HepG2 (cell line): ENCODE results near the gene RSBN1L. TPM values are rescaled to one million over a fixed set of nuclear protein-coding genes. Genes with fewer than 3 reads are reported as not detected.

ENCODE experiments used
- ATAD3A ChIP-seq: sonication (generic); formaldehyde crosslinking; IDR thresholded peaks from 2 replicates; pipeline ENCODE4 v1.4.0; 2020; ENCODE audit warnings: missing genetic modification reagents
- ELF3 ChIP-seq: IDR thresholded peaks from 2 replicates; pipeline ENCODE4 v1.6.1; 2016; ENCODE audit warnings: missing genetic modification reagents, missing compliant biosample characterization
- EP300 ChIP-seq, 3 experiments: sonication (generic) in 1 of 3; formaldehyde crosslinking in 1 of 3; IDR thresholded peaks; 2 replicates each; pipeline versions ENCODE4 v1.5.1 to v1.6.1; 2011 to 2020; ENCODE audit warnings: low read depth in 2 of 3, low read length in 2 of 3, borderline replicate concordance in 1 of 3, improper control_type of control experiment in 1 of 3, mild to moderate bottlenecking in 1 of 3, missing genetic modification reagents in 1 of 3, moderate library complexity in 1 of 3
- GLI4 ChIP-seq: sonication (generic); formaldehyde crosslinking; IDR thresholded peaks from 2 replicates; pipeline ENCODE4 v1.5.1; 2020; ENCODE audit warnings: missing genetic modification reagents, mild to moderate bottlenecking, moderate library complexity, borderline replicate concordance
- GZF1 ChIP-seq: sonication (generic); formaldehyde crosslinking; IDR thresholded peaks from 2 replicates; pipeline ENCODE4 v1.5.1; 2020; ENCODE audit warnings: mild to moderate bottlenecking, missing genetic modification reagents
- MAZ ChIP-seq, 2 experiments: sonication (generic) in 1 of 2; formaldehyde crosslinking in 1 of 2; IDR thresholded peaks; 2 replicates each; pipeline versions ENCODE4 v1.5.0 to v1.6.1; 2012 to 2020; ENCODE audit warnings: low read depth in 2 of 2, mild to moderate bottlenecking in 2 of 2, borderline replicate concordance in 1 of 2, improper control_type of control experiment in 1 of 2, low read length in 1 of 2, missing genetic modification reagents in 1 of 2, moderate library complexity in 1 of 2
- PHF5A ChIP-seq: IDR thresholded peaks from one replicate; pipeline ENCODE4 v1.6.1; 2018; ENCODE audit warnings: low read depth, missing genetic modification reagents; ENCODE audit not compliant: unreplicated experiment
- POLR2G ChIP-seq: fragments of 200-400 bp; formaldehyde crosslinking; IDR thresholded peaks from 2 replicates; pipeline ENCODE4 v1.6.1; 2018; ENCODE audit warnings: mild to moderate bottlenecking, low read depth, low read length, moderate library complexity
- SCMH1 ChIP-seq: sonication (generic); formaldehyde crosslinking; IDR thresholded peaks from 2 replicates; pipeline ENCODE4 v1.9.0; 2021; ENCODE audit warnings: missing genetic modification reagents, mild to moderate bottlenecking, borderline replicate concordance
- SRSF4 ChIP-seq: fragments of 200-400 bp; formaldehyde crosslinking; IDR thresholded peaks from one replicate; pipeline ENCODE4 v1.6.1; 2018; ENCODE audit warnings: mild to moderate bottlenecking, low read depth, low read length, moderate library complexity; ENCODE audit not compliant: poor library complexity, severe bottlenecking
- TBL1XR1 ChIP-seq: fragments of 150-350 bp; IDR thresholded peaks from 2 replicates; pipeline ENCODE4 v1.6.1; 2014; ENCODE audit warnings: borderline replicate concordance, low read length; ENCODE audit not compliant: partially characterized antibody
- ZBTB10 ChIP-seq: sonication (generic); formaldehyde crosslinking; IDR thresholded peaks from 2 replicates; pipeline ENCODE4 v1.4.0; 2020; ENCODE audit warnings: missing genetic modification reagents, borderline replicate concordance
- ZFP91 ChIP-seq: sonication (generic); formaldehyde crosslinking; IDR thresholded peaks from 2 replicates; pipeline ENCODE4 v1.9.0; 2022; ENCODE audit warnings: missing genetic modification reagents, mild to moderate bottlenecking, borderline replicate concordance
- ZNF263 ChIP-seq: sonication (generic); formaldehyde crosslinking; IDR thresholded peaks from 2 replicates; pipeline ENCODE4 v1.4.0; 2020; ENCODE audit warnings: missing genetic modification reagents
- ZNF280D ChIP-seq: sonication (generic); formaldehyde crosslinking; IDR thresholded peaks from 2 replicates; pipeline ENCODE4 v1.5.1; 2020; ENCODE audit warnings: mild to moderate bottlenecking, missing genetic modification reagents
- ZNF704 ChIP-seq: sonication (generic); formaldehyde crosslinking; IDR thresholded peaks from 2 replicates; pipeline ENCODE4 v1.8.1; 2023; ENCODE audit warnings: mild to moderate bottlenecking, inconsistent platforms, moderate library complexity, missing genetic modification reagents, borderline replicate concordance
- ZZZ3 ChIP-seq: sonication (generic); formaldehyde crosslinking; IDR thresholded peaks from 2 replicates; pipeline ENCODE4 v1.4.0; 2020; ENCODE audit warnings: missing genetic modification reagents, mild to moderate bottlenecking, borderline replicate concordance
- polyA plus RNA-seq, 8 experiments: library from polyadenylated mRNA; depleted of rRNA in 3 of 8; stranded (reverse) in 7 of 8; unstranded in 1 of 8; fragments of >200 nt; fragmentation: Illumina TruSeq in 4 of 8; extraction: Trizol in 4 of 8; gene quantifications; 2 replicates each; pipeline versions ENCODE4 v1.2.1 to v1.2.3, GENCODE V29; 2011 to 2016; ENCODE audit warnings: low read depth in 4 of 8, missing spikeins in 1 of 8, mixed read lengths in 1 of 8; ENCODE audit not compliant: insufficient read depth in 1 of 8
- total RNA-seq, 5 experiments: library from RNA; depleted of rRNA; stranded (reverse); fragments of >200 nt; fragmentation: Illumina TruSeq; extraction: Trizol; gene quantifications; 2 replicates each; pipeline ENCODE4 v1.2.3, GENCODE V29; 2016; ENCODE audit warnings: low read depth in 1 of 5

RSBN1L gene
- total and polyA plus RNA-seq, 2 of the 13 experiments (the other 11 are each of a cell fraction or from before 2014, with no cell fraction given) = 7.7 to 21.3 TPM

GRCh38 chr7:77798394-77799077 lies 102.3 kb downstream of the RSBN1L start, which contains the start of the genes PHTF2 and TMEM60 (continued):
- TF ChIP-seq MAZ (IDR thresholded peaks at IDR 0.05; ENCODE audit: borderline replicate concordance, low read depth, low read length) = peak; percentile 85
- peak; percentile 75 for TF ChIP-seq MAZ (CRISPR knock-in tag; IDR thresholded peaks at IDR 0.05; ENCODE audit: low read depth)
- no peak for TF ChIP-seq PHF5A (CRISPR knock-in tag)
- no peak for TF ChIP-seq ZNF280D (CRISPR knock-in tag)
- TF ChIP-seq ATAD3A = no peak
- 0 out of 2 replicates have a peak, but pooled peaks have one; percentile 19 for TF ChIP-seq GLI4 (CRISPR knock-in tag)
- TF ChIP-seq POLR2G = peak; percentile 79
- TF ChIP-seq ELF3 (CRISPR knock-in tag) = peak; percentile 33; the same call in 1 of the 2 replicates
- no peak for TF ChIP-seq SCMH1 (CRISPR knock-in tag)
- no peak for TF ChIP-seq ZNF704 (CRISPR knock-in tag)
- no peak for TF ChIP-seq SRSF4
- peak; percentile 85 for TF ChIP-seq ZFP91 (CRISPR knock-in tag)
- TF ChIP-seq ZBTB10 = 0 out of 2 replicates have a peak, but pooled peaks have one; percentile 6
- no peak; the same call in none of the 2 replicates for TF ChIP-seq ZZZ3 (CRISPR knock-in tag)
- no peak for TF ChIP-seq ZNF263 (CRISPR knock-in tag)
- TF ChIP-seq EP300 (IDR thresholded peaks at IDR 0.05; ENCODE audit: low read depth in 2 of 2, low read length in 2 of 2) = peak; percentile 33 to 34; a peak in 1 of 4 replicates
- TF ChIP-seq EP300 (CRISPR knock-in tag; IDR thresholded peaks at IDR 0.05; ENCODE audit: borderline replicate concordance) = no peak; the same call in 1 of the 2 replicates
- TF ChIP-seq GZF1 (CRISPR knock-in tag) = no peak
- TF ChIP-seq TBL1XR1 = no peak
